Left renal cortex interstitium (tissue), 4 donors: ENCODE data around the gene FERMT1. TPM values are rescaled to one million over a fixed set of nuclear protein-coding genes. Genes with fewer than 3 reads are reported as not detected.

ENCODE experiments used
- DNase-seq, 4 donors: peaks; one replicate each; pipeline ENCODE4 v3.0.0-alpha.2; 2013; ENCODE audit warnings: low read depth in 4 of 4, low spot score in 2 of 4, missing footprints in 1 of 4
- polyA plus RNA-seq, 4 donors: library from polyadenylated mRNA; unstranded; fragments of 120-200 nt; gene quantifications; one replicate each; pipeline ENCODE4 v1.2.1, GENCODE V29; 2013; ENCODE audit not compliant: insufficient read length in 4 of 4

FERMT1 gene, protein sequence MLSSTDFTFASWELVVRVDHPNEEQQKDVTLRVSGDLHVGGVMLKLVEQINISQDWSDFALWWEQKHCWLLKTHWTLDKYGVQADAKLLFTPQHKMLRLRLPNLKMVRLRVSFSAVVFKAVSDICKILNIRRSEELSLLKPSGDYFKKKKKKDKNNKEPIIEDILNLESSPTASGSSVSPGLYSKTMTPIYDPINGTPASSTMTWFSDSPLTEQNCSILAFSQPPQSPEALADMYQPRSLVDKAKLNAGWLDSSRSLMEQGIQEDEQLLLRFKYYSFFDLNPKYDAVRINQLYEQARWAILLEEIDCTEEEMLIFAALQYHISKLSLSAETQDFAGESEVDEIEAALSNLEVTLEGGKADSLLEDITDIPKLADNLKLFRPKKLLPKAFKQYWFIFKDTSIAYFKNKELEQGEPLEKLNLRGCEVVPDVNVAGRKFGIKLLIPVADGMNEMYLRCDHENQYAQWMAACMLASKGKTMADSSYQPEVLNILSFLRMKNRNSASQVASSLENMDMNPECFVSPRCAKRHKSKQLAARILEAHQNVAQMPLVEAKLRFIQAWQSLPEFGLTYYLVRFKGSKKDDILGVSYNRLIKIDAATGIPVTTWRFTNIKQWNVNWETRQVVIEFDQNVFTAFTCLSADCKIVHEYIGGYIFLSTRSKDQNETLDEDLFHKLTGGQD
- polyA plus RNA-seq: 1 to 10 TPM; 2.6 to 4.5 (median 3.2) TPM

GRCh38 chr20:6122873-6123648 is at the start of gene FERMT1:
Gene FERMT1, minus strand, starts transcription at chr20:6123030. Its CDS starts 3,476 bp downstream, at chr20:6119554.
- peak in 2 of 4 donors; percentile 9 to 23 for DNase-seq

DNA sequence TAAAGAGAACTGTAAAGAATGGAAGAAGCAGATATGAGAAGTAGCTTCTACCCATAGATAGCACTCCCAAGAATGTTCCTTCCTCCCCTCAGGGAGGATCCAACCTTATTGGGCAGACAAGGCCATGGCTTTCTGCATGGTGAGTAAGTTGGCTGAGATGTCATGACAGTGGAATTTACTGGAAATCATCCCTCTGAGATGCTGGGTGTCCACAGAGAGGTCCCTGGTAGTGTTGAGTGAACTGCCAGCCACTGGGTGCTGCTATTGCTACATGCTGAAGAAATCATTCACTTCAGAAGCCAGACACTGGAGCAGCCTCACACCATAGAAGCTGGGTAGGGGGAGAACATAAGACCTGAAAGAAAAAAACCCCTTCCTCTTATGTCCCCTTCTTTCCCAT is 46.4 kb upstream of the FERMT1 start:
- DNase-seq: no peak

DNA sequence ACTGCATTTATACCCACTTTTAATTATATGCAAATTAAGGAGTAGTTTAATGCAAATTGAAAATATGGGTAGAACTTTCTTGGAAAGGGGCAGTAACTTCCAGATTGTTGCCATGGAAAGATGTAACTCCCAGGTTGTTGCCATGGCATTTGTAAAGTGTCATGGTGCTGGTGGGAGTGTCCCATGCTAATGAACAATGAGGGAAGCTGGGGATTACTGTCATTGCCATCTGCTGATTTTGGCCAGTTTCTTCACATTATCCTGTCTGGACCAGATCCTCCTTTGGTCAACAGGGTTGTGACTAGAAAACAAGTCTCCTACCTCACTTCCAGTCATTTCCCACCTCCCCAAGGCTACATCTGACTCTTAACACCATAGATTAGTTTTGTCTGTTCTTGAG is 45.4 kb upstream of the FERMT1 start:
- DNase-seq: no peak

DNA sequence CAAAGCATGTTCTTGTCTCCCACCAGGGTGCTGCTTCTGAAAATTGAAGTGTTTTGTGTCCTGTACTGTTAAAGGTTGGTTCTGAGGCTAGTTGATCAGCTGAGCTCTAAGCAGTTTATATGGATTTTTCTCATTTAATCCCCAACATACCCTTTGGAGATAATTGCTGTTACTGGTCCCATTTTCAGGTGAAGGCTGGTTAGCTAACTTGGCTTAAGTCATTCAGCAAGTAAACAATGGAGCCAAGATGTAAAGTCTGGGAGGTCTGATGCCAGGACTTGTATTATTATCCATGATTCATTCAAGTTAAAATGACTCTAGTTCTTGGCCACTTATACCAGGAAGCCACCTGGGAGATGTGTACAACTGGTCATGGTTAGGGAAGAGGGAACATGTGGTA is 42.5 kb upstream of the FERMT1 start:
- no peak for DNase-seq

- DNase-seq: peak in 2 of 4 donors; percentile 32 to 34
Measured at GRCh38 chr20:6164421-6165341, 41.9 kb upstream of the FERMT1 start.

DNA sequence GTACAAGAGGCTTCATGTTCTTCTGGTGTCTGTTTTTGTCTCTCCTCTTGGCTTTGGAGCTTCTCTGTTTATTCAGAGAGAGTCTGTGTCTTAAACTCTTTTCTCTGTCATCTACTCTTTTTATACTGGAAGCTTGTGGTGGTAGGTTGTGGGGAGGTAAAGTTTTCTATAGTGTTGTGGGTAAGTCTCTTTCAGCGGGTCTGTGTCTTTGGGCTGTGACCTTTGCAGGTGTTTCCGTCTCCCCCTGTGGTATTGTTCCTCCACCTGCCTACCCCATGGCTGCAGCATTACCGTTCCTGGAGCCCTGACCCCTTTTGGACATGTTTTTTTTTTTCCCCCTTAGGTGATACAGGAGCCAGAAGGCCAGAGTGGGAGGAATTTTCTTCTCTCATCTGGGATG is 37.9 kb upstream of the FERMT1 start:
- no peak for DNase-seq

DNA sequence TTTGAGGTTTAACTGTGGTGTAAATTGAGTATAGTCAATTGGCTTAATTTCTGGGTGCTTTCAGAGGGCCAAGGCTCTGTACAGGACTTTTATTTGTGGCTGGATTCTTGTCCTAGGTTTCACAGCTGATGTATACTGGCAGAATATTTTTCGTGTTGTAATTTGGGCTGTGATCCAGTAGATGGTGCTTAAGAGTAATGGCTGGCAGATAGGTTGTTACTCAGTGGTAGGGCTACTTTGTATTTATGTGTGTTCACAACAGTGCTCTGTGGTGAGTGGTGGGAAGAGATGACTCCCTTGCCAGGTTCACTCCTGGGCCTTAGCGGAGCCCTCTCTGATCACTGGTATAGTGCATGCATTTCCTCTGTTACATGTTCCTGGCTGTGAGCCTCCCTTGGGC is 34.5 kb upstream of the FERMT1 start:
- DNase-seq: no peak

DNA sequence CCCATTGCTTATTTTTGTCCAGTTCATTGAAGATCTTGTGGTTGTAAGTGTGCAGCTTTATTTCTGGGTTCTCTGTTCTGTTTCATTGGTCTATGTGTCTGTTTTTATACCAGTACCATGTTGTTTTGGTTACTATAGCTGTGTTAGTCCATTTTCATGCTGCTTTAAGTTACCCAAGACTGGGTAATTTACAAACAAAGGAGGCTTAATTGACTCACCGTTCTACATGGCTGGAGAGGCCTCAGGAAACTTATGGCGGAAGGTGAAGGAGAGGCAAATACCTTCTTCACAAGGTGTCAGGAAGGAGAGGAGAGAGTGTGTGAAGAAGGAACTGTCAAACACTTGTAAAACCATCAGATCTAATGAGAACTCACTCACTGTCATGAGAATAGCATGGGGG is 29.9 kb upstream of the FERMT1 start:
- DNase-seq: no peak

DNA sequence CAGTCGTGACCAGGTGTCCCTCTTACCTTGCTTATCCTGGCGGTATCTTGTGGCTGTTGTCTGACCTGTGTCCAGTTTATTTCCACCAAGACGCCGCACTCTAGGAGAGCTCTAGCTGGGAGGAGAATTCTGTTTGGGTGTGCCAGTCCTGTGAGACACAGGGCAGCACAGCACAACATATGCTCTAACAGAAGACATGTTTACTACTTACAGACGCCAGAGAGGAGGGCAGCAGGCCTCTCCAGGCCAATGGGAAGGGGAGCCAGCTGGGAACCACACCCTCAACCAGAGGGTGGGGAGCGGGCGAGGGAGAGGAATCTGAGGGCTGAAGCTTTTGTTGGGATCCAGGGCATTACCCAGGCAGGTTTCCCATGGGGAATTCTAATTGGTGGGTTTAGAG is 25.2 kb upstream of the FERMT1 start:
- DNase-seq: no peak

DNA sequence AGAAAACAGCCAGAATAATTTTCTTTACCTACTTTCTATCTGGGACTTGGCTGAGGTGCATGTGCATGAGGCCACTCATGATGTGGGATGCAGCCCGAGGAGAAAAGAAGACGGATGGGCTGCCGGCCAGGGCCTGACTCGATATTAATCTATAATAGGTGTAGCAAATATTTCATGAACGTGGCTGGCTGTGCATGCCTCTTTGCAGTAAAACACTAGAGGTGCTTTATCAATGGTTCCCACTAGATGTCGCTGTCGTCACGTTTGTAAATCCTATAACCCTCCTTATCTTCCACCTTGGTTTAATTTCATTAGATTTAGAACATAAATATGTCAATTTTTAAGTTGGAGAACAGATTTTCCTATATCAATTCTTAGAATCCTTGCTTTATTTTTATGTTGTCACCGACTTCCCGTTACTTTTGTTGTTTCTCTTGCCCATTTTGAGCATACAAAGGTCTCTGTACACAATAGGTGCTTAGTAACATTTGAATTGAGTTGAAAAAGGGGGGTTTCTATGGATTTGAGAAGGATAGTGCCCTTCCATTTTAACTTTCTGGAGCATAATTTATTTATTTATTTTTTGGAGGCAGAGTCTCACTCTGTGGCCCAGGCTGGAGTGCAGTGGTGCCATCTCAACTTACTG is 19.6 kb upstream of the FERMT1 start:
- DNase-seq: no peak

GRCh38 chr20:6140947-6141346 is 18.1 kb upstream of the FERMT1 start:
- DNase-seq: no peak

DNA sequence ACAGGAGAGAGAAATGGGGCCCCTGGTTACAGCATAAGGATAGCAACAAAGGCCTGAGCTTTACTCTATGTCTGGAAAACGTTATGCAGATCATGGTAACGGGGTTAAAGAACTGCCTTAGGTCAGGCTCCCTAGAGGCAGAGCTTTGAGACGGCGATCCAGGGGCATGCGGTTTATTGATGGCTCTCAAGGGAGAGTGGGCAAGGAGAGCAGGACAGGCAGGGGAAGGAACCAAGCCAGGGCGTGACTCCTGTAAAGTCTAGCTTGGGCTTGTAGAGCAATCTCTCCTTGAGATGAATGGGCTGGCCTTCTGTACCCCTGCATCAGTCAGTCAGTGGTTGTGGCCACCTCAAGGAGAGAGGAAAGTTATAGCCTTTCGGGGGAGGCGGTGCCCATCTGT is 12.5 kb upstream of the FERMT1 start:
- DNase-seq: no peak

DNA sequence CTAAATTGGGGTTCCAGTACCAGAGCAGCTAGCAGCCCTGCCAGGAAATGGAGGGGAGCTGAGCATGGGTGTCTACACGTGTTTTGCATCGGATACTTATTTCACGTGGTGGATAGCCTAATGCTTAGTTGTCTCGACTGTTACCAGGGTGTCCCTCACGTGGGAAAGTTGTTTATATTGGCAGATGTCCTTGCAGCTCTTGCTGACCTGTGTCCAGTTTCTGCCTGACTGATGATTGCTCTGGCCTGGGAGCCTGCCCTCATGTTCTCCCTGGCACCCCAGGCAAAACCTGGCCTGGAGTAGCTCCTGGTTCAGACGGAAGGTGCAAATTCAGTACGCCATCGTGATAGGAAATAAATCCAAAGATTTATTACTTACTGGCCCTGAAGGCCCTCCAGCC is 11.8 kb upstream of the FERMT1 start:
- no peak for DNase-seq

- DNase-seq: no peak
Measured at GRCh38 chr20:6130045-6130444, 7.2 kb upstream of the FERMT1 start.

- DNase-seq: no peak
Measured at GRCh38 chr20:6127825-6128224, 5.0 kb upstream of the FERMT1 start.

GRCh38 chr20:6126846-6127245 is 4.0 kb upstream of the FERMT1 start:
- no peak for DNase-seq

GRCh38 chr20:6123649-6124014 is 802 bp upstream of the FERMT1 start:
- no peak for DNase-seq

- peak in 2 of 4 donors; percentile 28 to 34 for DNase-seq
Measured at GRCh38 chr20:6122111-6122872, 538 bp downstream of the FERMT1 start.

DNA sequence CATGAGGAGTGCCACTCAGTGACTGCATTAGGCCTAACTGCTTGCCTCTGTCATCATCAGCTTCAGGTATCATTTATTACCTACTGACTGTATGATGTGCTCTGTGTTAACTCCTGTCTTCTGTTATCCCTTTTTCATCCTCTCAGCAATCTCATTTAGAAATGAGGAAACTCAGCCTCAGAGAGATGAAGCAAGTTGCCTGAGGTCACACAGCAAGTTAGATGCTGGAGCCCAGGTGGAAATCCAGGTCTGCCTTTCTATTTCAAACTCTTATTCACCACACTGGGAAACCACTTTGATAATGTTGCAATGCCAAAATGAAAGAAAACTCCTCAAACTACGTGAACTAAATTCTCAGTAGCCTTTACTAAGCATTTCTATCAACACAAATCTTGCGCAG is 1.3 kb downstream of the FERMT1 start:
- DNase-seq: no peak
